HG03558 (cell line): Measurements from ENCODE around the gene L3MBTL1.

Source experiments
- ATAC-seq: cut with Tn5 transposase; IDR thresholded peaks from one replicate; pipeline ENCODE4 v1.9.1; 2021; ENCODE audit warnings: moderate number of reproducible peaks; ENCODE audit not compliant: unreplicated experiment; ENCODE audit errors: extremely low read depth

The L3MBTL1 gene

DNA sequence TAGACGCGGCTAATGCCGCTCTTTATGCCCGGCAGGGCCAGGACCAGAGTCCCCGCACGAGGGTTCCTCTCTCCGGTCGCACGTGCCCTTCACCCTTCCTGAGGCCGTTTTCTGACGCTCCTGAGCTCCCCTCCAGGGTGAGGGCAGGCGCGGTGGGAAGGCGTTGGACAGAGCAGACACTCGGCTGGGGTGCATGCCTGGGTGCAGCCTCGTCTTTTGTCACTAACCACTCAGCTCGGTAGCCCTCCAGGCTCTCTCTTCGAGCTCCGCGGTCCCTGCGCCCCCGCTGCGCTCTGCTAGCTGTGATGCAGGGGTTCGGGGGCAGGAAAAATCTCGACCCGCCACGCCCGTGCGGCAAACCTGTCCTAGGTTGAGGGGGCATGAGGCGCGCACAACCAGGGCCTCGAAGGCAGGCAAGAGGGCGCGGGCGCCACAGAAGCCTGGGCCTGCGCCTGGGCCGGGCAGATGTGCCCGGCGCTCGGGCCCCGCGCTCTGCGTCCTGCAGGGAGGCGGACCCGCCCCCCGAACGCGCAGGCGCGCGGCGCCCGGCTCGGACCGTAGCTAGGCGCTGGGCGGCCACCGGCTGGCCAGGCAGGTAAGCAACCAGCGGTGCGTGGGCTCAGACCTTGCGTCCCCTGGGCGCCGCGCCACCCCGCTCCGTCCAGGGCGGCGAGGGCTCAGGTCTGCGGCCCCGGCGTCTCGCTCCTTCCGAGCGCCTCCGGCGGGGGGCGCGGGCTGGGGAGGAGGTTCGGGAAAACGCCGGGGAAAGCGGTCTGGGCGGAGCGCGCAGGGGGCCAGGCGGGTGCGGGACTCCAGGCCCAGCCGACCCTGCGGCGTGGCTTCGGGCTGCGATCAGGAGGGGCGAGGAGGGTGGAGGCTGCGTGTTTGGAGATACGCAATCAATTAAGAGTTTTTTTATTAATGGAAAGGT lies at the start of gene L3MBTL1:
TSS of gene L3MBTL1 (plus strand) at position 548 of the 931 bp plus-strand sequence. CDS start 5,807 bp downstream, outside the sequence.
- no peak for ATAC-seq

- ATAC-seq = no peak
Observed at GRCh38 chr20:43458422-43458924, 49.0 kb upstream of the L3MBTL1 start.

GRCh38 chr20:43459022-43459942 lies 48.2 kb upstream of the L3MBTL1 start:
- no peak for ATAC-seq

DNA sequence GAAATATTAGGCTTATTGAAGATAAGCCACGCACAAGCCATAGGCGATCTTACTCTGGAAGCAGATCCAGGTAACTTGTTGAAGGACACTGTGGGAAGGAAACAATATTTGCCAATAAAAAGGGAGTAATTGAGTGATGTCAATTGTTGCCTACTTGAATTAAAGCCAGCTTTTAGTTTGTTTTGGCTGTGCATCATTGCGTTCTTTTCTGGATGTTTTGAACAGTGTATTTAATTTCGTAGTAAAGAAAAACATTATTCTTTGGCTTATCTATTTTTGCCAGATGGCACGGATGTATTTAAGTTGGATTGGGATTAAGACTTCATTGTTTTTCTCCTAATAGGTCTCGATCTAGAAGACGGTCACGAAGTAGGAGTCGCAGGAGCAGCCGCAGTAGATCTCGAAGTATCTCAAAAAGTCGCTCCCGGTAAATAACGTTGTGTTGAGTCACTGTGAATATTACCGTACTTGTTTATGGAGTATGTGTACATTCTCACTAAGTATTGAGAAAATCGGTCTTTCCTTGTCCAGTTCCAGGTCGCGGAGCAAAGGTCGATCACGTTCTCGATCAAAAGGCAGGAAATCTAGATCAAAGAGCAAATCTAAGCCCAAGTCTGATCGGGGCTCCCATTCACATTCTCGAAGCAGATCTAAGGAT lies 47.2 kb upstream of the L3MBTL1 start:
- no peak for ATAC-seq

- ATAC-seq = no peak
Observed at GRCh38 chr20:43460830-43461200, 46.7 kb upstream of the L3MBTL1 start.

GRCh38 chr20:43461894-43462659 lies 45.4 kb upstream of the L3MBTL1 start:
- ATAC-seq = no peak

DNA sequence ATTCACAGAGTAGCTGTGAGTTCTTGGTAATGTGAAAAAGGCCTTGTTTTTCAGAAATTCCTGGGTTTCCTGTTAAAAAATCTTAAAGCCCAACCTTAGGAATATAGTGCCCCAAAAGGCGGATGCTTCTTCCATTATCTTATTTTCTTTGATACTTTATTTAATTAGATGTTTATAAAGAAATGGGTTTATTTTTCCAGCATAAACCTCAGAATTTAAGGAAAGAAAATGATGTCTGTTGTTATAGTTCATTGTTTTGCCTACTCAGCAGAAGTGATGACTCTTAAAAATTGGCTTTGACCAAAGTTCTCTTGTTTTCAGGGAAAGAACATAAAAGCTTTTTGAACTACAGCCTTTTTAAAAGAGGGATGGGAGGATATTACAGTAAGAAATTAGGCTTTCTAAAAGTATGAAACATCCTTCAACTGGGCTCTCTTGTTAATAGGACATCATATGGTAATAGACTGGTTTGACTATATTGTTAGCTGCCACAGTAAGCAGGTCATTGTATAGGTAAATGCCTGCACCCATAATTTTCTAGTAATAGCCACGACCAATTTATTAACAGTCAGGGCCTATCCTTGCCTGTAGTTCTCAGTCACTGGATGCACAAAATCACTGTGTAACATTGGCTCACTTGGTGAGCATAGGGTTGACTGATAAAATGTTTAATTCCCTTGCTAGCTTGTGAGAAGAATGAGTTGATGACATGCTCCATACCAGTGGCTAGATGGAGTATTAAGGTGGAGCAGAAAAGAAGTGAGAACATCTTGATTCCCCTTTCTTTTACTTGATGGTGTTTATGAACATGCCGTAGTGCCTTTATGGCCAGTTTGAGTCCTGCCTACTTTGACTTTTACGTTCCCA lies 44.6 kb upstream of the L3MBTL1 start:
- no peak for ATAC-seq

- ATAC-seq = no peak
Observed at GRCh38 chr20:43463527-43464218, 43.8 kb upstream of the L3MBTL1 start.

- ATAC-seq = no peak
Observed at GRCh38 chr20:43464219-43464790, 43.2 kb upstream of the L3MBTL1 start.

GRCh38 chr20:43465625-43465943 lies 41.9 kb upstream of the L3MBTL1 start:
- ATAC-seq = no peak

- ATAC-seq = no peak
Observed at GRCh38 chr20:43467589-43467988, 39.9 kb upstream of the L3MBTL1 start.

- no peak for ATAC-seq
Observed at GRCh38 chr20:43472671-43473380, 34.7 kb upstream of the L3MBTL1 start.

DNA sequence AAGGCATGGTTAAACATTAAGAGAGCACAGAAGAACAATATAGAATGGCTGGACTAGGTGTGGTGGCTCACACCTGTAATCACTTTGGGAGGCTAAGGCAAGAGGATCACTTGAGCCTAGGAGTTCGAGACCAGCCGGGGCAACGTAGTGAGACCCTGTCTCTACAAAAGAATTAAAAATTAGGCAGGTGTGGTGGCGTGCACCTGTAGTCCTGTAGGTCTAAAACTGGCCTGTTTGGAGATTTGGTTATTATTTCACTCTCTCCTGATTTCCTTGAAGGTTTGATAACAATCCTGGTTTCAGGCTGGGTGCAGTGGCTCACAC lies 34.2 kb upstream of the L3MBTL1 start:
- no peak for ATAC-seq

DNA sequence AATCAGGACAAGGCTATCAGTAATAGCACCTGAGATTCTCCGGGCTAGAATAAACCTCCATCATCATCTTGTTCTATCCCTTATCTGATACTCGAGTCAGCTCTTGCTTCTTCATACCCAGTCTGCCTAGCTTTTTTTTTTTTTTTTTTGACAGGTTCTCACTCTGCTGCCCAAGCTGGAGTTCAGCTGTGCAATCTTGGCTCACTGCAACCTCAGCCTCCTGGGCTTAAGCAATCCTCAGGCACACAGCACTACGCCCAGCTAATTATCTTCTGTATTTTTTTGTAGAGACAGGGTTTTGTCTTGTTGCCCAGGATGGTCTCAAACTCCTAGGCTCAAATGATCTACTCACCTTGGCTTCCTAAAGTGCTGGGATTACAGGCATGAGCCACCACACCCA lies 30.3 kb upstream of the L3MBTL1 start:
- no peak for ATAC-seq

- ATAC-seq = no peak
Observed at GRCh38 chr20:43477619-43478018, 29.9 kb upstream of the L3MBTL1 start.

GRCh38 chr20:43490038-43490437 lies 17.5 kb upstream of the L3MBTL1 start:
- ATAC-seq = no peak

GRCh38 chr20:43492101-43492500 lies 15.4 kb upstream of the L3MBTL1 start:
- ATAC-seq = peak; percentile 93
